H1 (cell line): ENCODE results near the gene UBASH3B. TPM values are rescaled to one million over a fixed set of nuclear protein-coding genes. Genes with fewer than 3 reads are reported as not detected.

Experiments used
- CTCF ChIA-PET: fragments of 300-600 bp; sonication (Branson Sonifier 250); formaldehyde crosslinking; loops from one replicate; lab custom pipeline; 2021; ENCODE audit not compliant: partially characterized antibody; lab: Charles Lee
- POLR2A ChIA-PET: fragments of 300-600 bp; sonication (Branson Sonifier 250); formaldehyde crosslinking; loops from one replicate; lab custom pipeline; 2021; ENCODE audit warnings: inconsistent platforms; ENCODE audit not compliant: partially characterized antibody; lab: Charles Lee
- DNase-seq, 2 experiments: peaks; one replicate each; pipeline versions ENCODE4 v3.0.0 to v3.0.0-alpha.2; 2010 to 2022; ENCODE audit warnings: low spot score in 2 of 2, low read depth in 1 of 2, mixed read lengths in 1 of 2
- FAIRE-seq: peaks from 2 replicates; lab custom pipeline; 2011; peaks lifted over from hg19 to GRCh38; lab: Jason Lieb, UNC
- H2AFZ ChIP-seq: 2 replicates; pipeline ENCODE4 v1.8.1; 2012; ENCODE audit warnings: low read length, inconsistent platforms
- H2AK5ac ChIP-seq: 2 replicates; pipeline ENCODE4 v1.6.1; 2013; ENCODE audit warnings: low read depth, low read length
- H2BK120ac ChIP-seq: replicated peaks from 2 replicates; pipeline ENCODE3; 2013; ENCODE audit warnings: low read depth, low read length, inconsistent platforms
- H2BK12ac ChIP-seq: 2 replicates; pipeline ENCODE4 v1.6.1; 2013; ENCODE audit warnings: low read depth, low read length
- H2BK15ac ChIP-seq: 2 replicates; pipeline ENCODE4 v1.6.1; 2013; ENCODE audit warnings: low read length
- H2BK20ac ChIP-seq: 2 replicates; pipeline ENCODE4 v1.6.1; 2013; ENCODE audit warnings: low read length
- H2BK5ac ChIP-seq: 2 replicates; pipeline ENCODE4 v1.6.1; 2013; ENCODE audit warnings: low read depth, low read length
- H3K14ac ChIP-seq: 2 replicates; pipeline ENCODE4 v1.6.1; 2013; ENCODE audit warnings: inconsistent platforms; ENCODE audit not compliant: insufficient read length
- H3K18ac ChIP-seq: 2 replicates; pipeline ENCODE4 v1.6.1; 2013; ENCODE audit warnings: low read length; ENCODE audit errors: extremely low read depth
- H3K23ac ChIP-seq: 2 replicates; pipeline ENCODE4 v1.6.1; 2013; ENCODE audit warnings: inconsistent platforms; ENCODE audit not compliant: insufficient read length
- H3K23me2 ChIP-seq: 2 replicates; pipeline ENCODE4 v1.6.1; 2013; ENCODE audit warnings: low read depth, low read length
- H3K27ac ChIP-seq: 2 replicates; pipeline ENCODE4 v1.6.1; 2011; ENCODE audit warnings: low read depth, low read length, inconsistent platforms
- H3K27me3 ChIP-seq, 4 experiments: replicated peaks in 1 of 4; 1 replicate in 1 of 4; 2 replicates in 3 of 4; pipeline versions ENCODE4 v1.6.1 to v1.8.1; 2011 to 2013; ENCODE audit warnings: low read length in 3 of 4, mild to moderate bottlenecking in 3 of 4, inconsistent platforms in 2 of 4, mixed read lengths in 2 of 4, moderate library complexity in 1 of 4; ENCODE audit not compliant: control insufficient read depth in 3 of 4, insufficient read depth in 3 of 4; ENCODE audit errors: extremely low read depth in 1 of 4
- H3K36me3 ChIP-seq, 4 experiments: 2 replicates each; pipeline versions ENCODE4 v1.6.1 to v1.8.1; 2011 to 2013; ENCODE audit warnings: mild to moderate bottlenecking in 4 of 4, low read length in 3 of 4, moderate library complexity in 2 of 4, control low read depth in 1 of 4, inconsistent platforms in 1 of 4; ENCODE audit not compliant: insufficient read depth in 4 of 4, control insufficient read depth in 2 of 4
- H3K4ac ChIP-seq: replicated peaks from 2 replicates; pipeline ENCODE3; 2013; ENCODE audit warnings: low read length, low read depth, mixed read lengths, inconsistent platforms; ENCODE audit not compliant: insufficient read length
- H3K4me1 ChIP-seq, 4 experiments: replicated peaks in 1 of 4; 1 replicate in 1 of 4; 2 replicates in 3 of 4; pipeline versions ENCODE4 v1.6.1 to v1.8.1; 2011 to 2013; ENCODE audit warnings: low read length in 3 of 4, inconsistent platforms in 2 of 4, mixed read lengths in 1 of 4; ENCODE audit not compliant: insufficient read depth in 4 of 4, control insufficient read depth in 3 of 4
- H3K4me2 ChIP-seq, 2 experiments: 2 replicates each; pipeline versions ENCODE4 v1.6.1 to v1.8.1; 2011 to 2013; ENCODE audit warnings: low read depth in 2 of 2, low read length in 2 of 2, control low read depth in 1 of 2, inconsistent platforms in 1 of 2, mild to moderate bottlenecking in 1 of 2; ENCODE audit not compliant: insufficient read depth in 1 of 2
- H3K4me3 ChIP-seq, 4 experiments: fragments of 200-600, 300-600 bp in 1 of 4; sonication (generic), shearing (Covaris generic), sonication (Bioruptor Twin) in 1 of 4; 2 replicates each; pipeline versions ENCODE4 v1.5.1 to v1.8.1; 2011 to 2016; ENCODE audit warnings: low read length in 4 of 4, low read depth in 3 of 4, control low read depth in 2 of 4, inconsistent platforms in 2 of 4, mild to moderate bottlenecking in 2 of 4, mixed read lengths in 1 of 4, moderate library complexity in 1 of 4; ENCODE audit not compliant: insufficient read depth in 2 of 4; ENCODE audit errors: extremely low read depth in 1 of 4
- H3K56ac ChIP-seq: replicated peaks from 2 replicates; pipeline ENCODE3; 2013; ENCODE audit warnings: low read depth, mild to moderate bottlenecking, mixed read lengths, low read length, inconsistent platforms; ENCODE audit not compliant: insufficient read length
- H3K79me1 ChIP-seq: 2 replicates; pipeline ENCODE4 v1.6.1; 2013; ENCODE audit warnings: low read depth, low read length, control low read depth
- H3K79me2 ChIP-seq, 2 experiments: 2 replicates each; pipeline versions ENCODE4 v1.6.1 to v1.8.1; 2012 to 2013; ENCODE audit warnings: low read length in 2 of 2, mild to moderate bottlenecking in 2 of 2, inconsistent platforms in 1 of 2; ENCODE audit not compliant: insufficient read depth in 2 of 2, control insufficient read depth in 1 of 2
- H3K9ac ChIP-seq, 4 experiments: replicated peaks in 1 of 4; 1 replicate in 1 of 4; 2 replicates in 3 of 4; pipeline versions ENCODE4 v1.6.1 to v1.8.1; 2011 to 2013; ENCODE audit warnings: low read depth in 3 of 4, low read length in 3 of 4, control low read depth in 2 of 4, mild to moderate bottlenecking in 2 of 4, moderate library complexity in 2 of 4, inconsistent platforms in 1 of 4; ENCODE audit errors: extremely low read depth in 1 of 4
- H3K9me3 ChIP-seq, 2 experiments: 2 replicates each; pipeline versions ENCODE4 v1.6.1 to v1.8.1; 2012 to 2013; ENCODE audit warnings: mild to moderate bottlenecking in 2 of 2, moderate library complexity in 2 of 2, control low read depth in 1 of 2, inconsistent platforms in 1 of 2, low read depth in 1 of 2, low read length in 1 of 2, mixed read lengths in 1 of 2; ENCODE audit not compliant: insufficient read depth in 2 of 2
- H4K20me1 ChIP-seq, 2 experiments: replicated peaks in 1 of 2; 2 replicates each; pipeline versions ENCODE3 to v1.8.1; 2011 to 2013; ENCODE audit warnings: inconsistent platforms in 2 of 2, low read length in 2 of 2, mild to moderate bottlenecking in 1 of 2; ENCODE audit not compliant: insufficient read depth in 2 of 2, control insufficient read depth in 1 of 2
- H4K5ac ChIP-seq: 2 replicates; pipeline ENCODE4 v1.6.1; 2013; ENCODE audit warnings: low read length, low read depth, mixed read lengths, inconsistent platforms; ENCODE audit not compliant: insufficient read length
- H4K8ac ChIP-seq: 2 replicates; pipeline ENCODE4 v1.8.0; 2013; ENCODE audit warnings: mild to moderate bottlenecking, moderate library complexity, low read length, inconsistent platforms; ENCODE audit not compliant: insufficient read depth; ENCODE audit errors: extremely low read depth
- H4K91ac ChIP-seq: replicated peaks from 2 replicates; pipeline ENCODE3; 2013; ENCODE audit warnings: low read length, mixed read lengths, inconsistent platforms; ENCODE audit not compliant: insufficient read length
- ASH2L ChIP-seq: fragments of 200-600, 300-600 bp; sonication (generic); IDR thresholded peaks from one replicate; pipeline ENCODE4 v1.7.1; 2017; ENCODE audit warnings: low read length
- CTCF ChIP-seq, 3 experiments: IDR thresholded peaks; 1 replicate in 2 of 3; 2 replicates in 1 of 3; pipeline versions ENCODE4 v1.5.1 to v1.6.1; 2011; ENCODE audit warnings: low read length in 3 of 3, mild to moderate bottlenecking in 3 of 3, inconsistent platforms in 2 of 3, low read depth in 1 of 3, moderate library complexity in 1 of 3; ENCODE audit not compliant: insufficient read depth in 1 of 3; ENCODE audit errors: control extremely low read depth in 1 of 3
- MAX ChIP-seq: IDR thresholded peaks from 2 replicates; pipeline ENCODE4 v1.6.1; 2012; ENCODE audit warnings: inconsistent platforms
- NANOG ChIP-seq: IDR thresholded peaks from 2 replicates; pipeline ENCODE4 v1.6.1; 2011; ENCODE audit warnings: low read length, low read depth, mild to moderate bottlenecking, inconsistent platforms; ENCODE audit not compliant: insufficient read depth, poor library complexity, severe bottlenecking
- RAD21 ChIP-seq, 2 experiments: IDR thresholded peaks in 1 of 2; conservative IDR thresholded peaks in 1 of 2; 2 replicates each; pipeline ENCODE4 v1.6.1; 2011; ENCODE audit warnings: low read depth in 2 of 2, low read length in 2 of 2, improper control_type of control experiment in 1 of 2, inconsistent platforms in 1 of 2, mild to moderate bottlenecking in 1 of 2, moderate library complexity in 1 of 2
- SIRT6 ChIP-seq: IDR thresholded peaks from one replicate; pipeline ENCODE4 v1.7.1; 2012; ENCODE audit warnings: low read length, inconsistent platforms
- TBP ChIP-seq: IDR thresholded peaks from 2 replicates; pipeline ENCODE4 v1.6.1; 2011; ENCODE audit warnings: low read depth, low read length, improper control_type of control experiment
- WGBS, 2 experiments: shearing (Covaris generic) in 1 of 2; methylation state at CpG; one replicate each; pipeline versions ENCODE4 v1.1.6 to v1.1.7; 2013 to 2015; ENCODE audit warnings: low lambda C conversion rate in 2 of 2, mixed read lengths in 2 of 2, inconsistent platforms in 1 of 2, low coverage in 1 of 2, missing lambda C conversion rate in 1 of 2; ENCODE audit not compliant: insufficient replicate concordance in 2 of 2, insufficient coverage in 1 of 2, insufficient read length in 1 of 2; ENCODE audit errors: extremely low coverage in 1 of 2, missing lambda C conversion rate in 1 of 2; 5-methylcytosine and 5-hydroxymethylcytosine counted together
- polyA plus RNA-seq, 7 experiments: library from polyadenylated mRNA; depleted of rRNA in 3 of 7; stranded (reverse) in 5 of 7; unstranded in 2 of 7; fragments of >200 nt in 5 of 7; fragments of 200-250 nt in 2 of 7; gene quantifications; 1 replicate in 5 of 7; 2 replicates in 1 of 7; 4 replicates in 1 of 7; pipeline versions ENCODE4 v1.2.1 to v1.2.3, GENCODE V29; 2011 to 2013; ENCODE audit warnings: missing spikeins in 2 of 7, mixed read lengths in 2 of 7
- total RNA-seq: library from RNA; stranded (reverse); fragmentation: NEBNext Ultra II Directional; extraction: Animal tissue kit (Norgen Biotek cat#: 25700); gene quantifications from 2 replicates; pipeline ENCODE4 v1.2.1, GENCODE V29; 2021

UBASH3B gene
- total and polyA plus RNA-seq, 2 of the 8 experiments (the other 6 are each of a cell fraction or from before 2014, with no cell fraction given) = 7.5 to 9.5 TPM

- FAIRE-seq (no peak), DNase-seq (no peak)
- H3K4me1 ChIP-seq = peaks cover 0 to 10% (median 7%) of the 10 kb centered on the region in 4 experiments; a peak in 5 of 7 replicates
- TF ChIP-seq ASH2L (no peak), CTCF (IDR thresholded peaks at IDR 0.05; ENCODE audit: control extremely low read depth in 1 of 3, insufficient read depth in 1 of 3, low read depth in 1 of 3, low read length in 3 of 3) (peak; percentile 30 to 47 (median 36)), NANOG (no peak), TBP (no peak), MAX (no peak), SIRT6 (no peak), RAD21 (IDR thresholded peaks at IDR 0.05 in 1 of 2, conservative IDR thresholded peaks at IDR 0.05 in 1 of 2; ENCODE audit: low read depth in 2 of 2, low read length in 2 of 2) (peak; percentile 42 to 59)
- H3K4me3 ChIP-seq = no peak overlapping the region
- no peak overlapping the region; a peak in 1 of 4 replicates for H3K4me2 ChIP-seq
- H2BK120ac ChIP-seq = no peak overlapping the region
- CTCF ChIA-PET = interaction anchor here (0.8 to 5.4 kb wide), 20 partner anchors 9 to 240 kb away, joined by 3 to 90 read pairs (median 4); no protein-coding TSS in a partner anchor
- no peak overlapping the region for H2AK5ac ChIP-seq
- POLR2A ChIA-PET = interaction anchor here (0.7 to 2.1 kb wide), 3 partner anchors 10 to 39 kb away, joined by 4 to 10 read pairs (median 6); no protein-coding TSS in a partner anchor
- no peak overlapping the region for H2BK12ac ChIP-seq
- no peak overlapping the region for H2BK15ac ChIP-seq
- no peak overlapping the region for H4K91ac ChIP-seq
- no peaks in the 10 kb centered on the region for H3K79me2 ChIP-seq
- no peak overlapping the region for H3K4ac ChIP-seq
- 89% methylated on average over 1 of the region's 1 CpG; no CpG with 5 or more reads in 1 of the 2 experiments for WGBS, 2 experiments
- no peak overlapping the region for H3K27ac ChIP-seq
- H3K9ac ChIP-seq = no peak overlapping the region
- no peak overlapping the region for H3K56ac ChIP-seq
- no peak overlapping the region for H2BK20ac ChIP-seq
- H4K8ac ChIP-seq = no peak overlapping the region
- no peaks in the 10 kb centered on the region for H3K36me3 ChIP-seq
- H2BK5ac ChIP-seq = no peak overlapping the region
- H3K23me2 ChIP-seq = no peaks in the 10 kb centered on the region
- no peaks in the 10 kb centered on the region for H3K27me3 ChIP-seq
- peaks cover 6 to 9% of the 10 kb centered on the region in 2 experiments; a peak in 3 of 4 replicates for H3K9me3 ChIP-seq
- H3K23ac ChIP-seq = no peak overlapping the region
- H3K18ac ChIP-seq = no peak overlapping the region
- H4K5ac ChIP-seq = no peak overlapping the region
- no peak overlapping the region for H3K14ac ChIP-seq
- H2AFZ ChIP-seq = no peak overlapping the region
- no peaks in the 10 kb centered on the region for H4K20me1 ChIP-seq
- no peaks in the 10 kb centered on the region for H3K79me1 ChIP-seq
Observed at GRCh38 chr11:122814401-122814800, 158.9 kb downstream of the UBASH3B start.
